Mesenteric fat pad (tissue), 1 donor: ENCODE measurements around the gene TNFAIP8L1. TPM values are rescaled to one million over a fixed set of nuclear protein-coding genes. Genes with fewer than 3 reads are reported as not detected.

Source experiments
- DNase-seq: peaks from one replicate; pipeline ENCODE4 v3.0.0-alpha.2; 2020; ENCODE audit warnings: low spot score
- total RNA-seq: library from RNA; stranded (reverse); fragmentation: NEBNext Ultra II Directional; extraction: Animal tissue kit (Norgen Biotek cat#: 25700); gene quantifications from one replicate; pipeline ENCODE4 v1.2.1, GENCODE V29; 2021
- donor health status: DM: yes; HTN: yes; CAD: no.

Gene TNFAIP8L1
- total RNA-seq, 1 donor from 2014 or later, result 6.9 TPM

GRCh38 chr19:4699826-4700692, 60.7 kb downstream of the TNFAIP8L1 start:
- no peak for DNase-seq

- no peak for DNase-seq
Observed at GRCh38 chr19:4700693-4700970, 61.3 kb downstream of the TNFAIP8L1 start.

- no peak for DNase-seq
Observed at GRCh38 chr19:4701557-4701956, 62.2 kb downstream of the TNFAIP8L1 start.

GRCh38 chr19:4702764-4703163, 63.4 kb downstream of the TNFAIP8L1 start:
- DNase-seq, result no peak

- DNase-seq, result no peak
Observed at GRCh38 chr19:4703671-4704316, 64.5 kb downstream of the TNFAIP8L1 start.

GRCh38 chr19:4704317-4704673, 65.0 kb downstream of the TNFAIP8L1 start:
- DNase-seq, result no peak

Other genes starting within 250 kb of the TNFAIP8L1 start
- gene SH3GL1, start 239.0 kb upstream of the TNFAIP8L1 start, total RNA-seq, result 91.2 TPM
- 6.0 TPM for gene CHAF1A, start 236.9 kb upstream of the TNFAIP8L1 start, total RNA-seq
- gene UBXN6, start 181.7 kb upstream of the TNFAIP8L1 start, total RNA-seq, result 119 TPM
- 22.8 TPM for gene HDGFL2, start 167.2 kb upstream of the TNFAIP8L1 start, total RNA-seq
- 2,078 TPM for gene PLIN4, start 121.0 kb upstream of the TNFAIP8L1 start, total RNA-seq
- 62.5 TPM for gene PLIN5, start 104.3 kb upstream of the TNFAIP8L1 start, total RNA-seq
- 4.0 TPM for gene LRG1, start 99.5 kb upstream of the TNFAIP8L1 start, total RNA-seq
- gene SEMA6B, start 79.8 kb upstream of the TNFAIP8L1 start, total RNA-seq, result 35.1 TPM
- gene MYDGF, start 30.8 kb downstream of the TNFAIP8L1 start, total RNA-seq, result 98.5 TPM
- 54.8 TPM for gene DPP9, start 84.3 kb downstream of the TNFAIP8L1 start, total RNA-seq
- 10.9 TPM for gene FEM1A, start 152.2 kb downstream of the TNFAIP8L1 start, total RNA-seq
- gene TICAM1, start 192.2 kb downstream of the TNFAIP8L1 start, total RNA-seq, result 13.6 TPM
- gene PLIN3, start 228.2 kb downstream of the TNFAIP8L1 start, total RNA-seq, result 95.7 TPM